ENCODE data around the gene LRRC59.

DNA sequence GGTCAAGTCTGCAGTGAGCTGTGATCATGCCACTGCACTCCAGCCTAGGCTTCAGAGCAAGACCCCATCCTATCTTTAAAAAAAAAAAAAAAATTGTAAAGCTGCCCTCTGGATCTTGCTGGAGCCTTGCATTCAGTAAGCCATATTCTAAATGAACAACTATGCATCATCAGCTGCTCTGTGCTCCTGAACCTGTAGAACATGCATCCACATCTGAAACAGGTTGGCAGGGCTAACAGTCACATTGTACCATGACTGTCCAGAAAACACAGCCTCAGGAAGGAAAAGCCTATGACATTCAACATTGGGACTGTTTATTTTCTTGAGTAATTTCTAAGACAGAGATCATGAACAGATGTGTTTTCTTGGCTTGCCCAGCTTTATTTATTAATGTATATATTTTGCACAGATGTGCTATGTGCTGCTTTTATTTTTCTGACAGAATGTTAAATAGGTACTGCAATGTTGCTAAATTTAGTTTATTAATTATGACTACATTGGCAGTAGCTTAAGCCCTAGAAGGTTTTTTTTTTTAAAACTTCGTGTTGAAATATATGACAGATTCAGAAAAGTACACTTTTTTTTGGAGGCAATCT, 48.5 kb upstream of the LRRC59 start:
- TF ChIP-seq, protein P1, sequence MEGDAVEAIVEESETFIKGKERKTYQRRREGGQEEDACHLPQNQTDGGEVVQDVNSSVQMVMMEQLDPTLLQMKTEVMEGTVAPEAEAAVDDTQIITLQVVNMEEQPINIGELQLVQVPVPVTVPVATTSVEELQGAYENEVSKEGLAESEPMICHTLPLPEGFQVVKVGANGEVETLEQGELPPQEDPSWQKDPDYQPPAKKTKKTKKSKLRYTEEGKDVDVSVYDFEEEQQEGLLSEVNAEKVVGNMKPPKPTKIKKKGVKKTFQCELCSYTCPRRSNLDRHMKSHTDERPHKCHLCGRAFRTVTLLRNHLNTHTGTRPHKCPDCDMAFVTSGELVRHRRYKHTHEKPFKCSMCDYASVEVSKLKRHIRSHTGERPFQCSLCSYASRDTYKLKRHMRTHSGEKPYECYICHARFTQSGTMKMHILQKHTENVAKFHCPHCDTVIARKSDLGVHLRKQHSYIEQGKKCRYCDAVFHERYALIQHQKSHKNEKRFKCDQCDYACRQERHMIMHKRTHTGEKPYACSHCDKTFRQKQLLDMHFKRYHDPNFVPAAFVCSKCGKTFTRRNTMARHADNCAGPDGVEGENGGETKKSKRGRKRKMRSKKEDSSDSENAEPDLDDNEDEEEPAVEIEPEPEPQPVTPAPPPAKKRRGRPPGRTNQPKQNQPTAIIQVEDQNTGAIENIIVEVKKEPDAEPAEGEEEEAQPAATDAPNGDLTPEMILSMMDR (IDR thresholded peaks at IDR 0.05; ENCODE audit: low read length) = no peak
- no peak for TF ChIP-seq EZH2 (optimal IDR thresholded peaks at IDR 0.05; ENCODE audit: low read depth, low read length)
